Testis (tissue), 2 donors: ENCODE results near the gene DTX2.

Source experiments
- POLR2A ChIP-seq: fragments of 450-650 bp; IDR thresholded peaks from one replicate; pipeline ENCODE4 v1.6.1; 2017; ENCODE audit warnings: antibody characterized with exemption, mild to moderate bottlenecking, moderate library complexity
- TF ChIP-seq, protein P1 (sequence below), 3 experiments: fragments of 450-650 bp in 2 of 3; fragments of 200-600 bp in 1 of 3; sonication (generic) in 1 of 3; IDR thresholded peaks; one replicate each; pipeline ENCODE4 v1.5.1; 2016 to 2019; ENCODE audit warnings: antibody characterized with exemption in 3 of 3, mild to moderate bottlenecking in 2 of 3, moderate library complexity in 1 of 3

DNA sequence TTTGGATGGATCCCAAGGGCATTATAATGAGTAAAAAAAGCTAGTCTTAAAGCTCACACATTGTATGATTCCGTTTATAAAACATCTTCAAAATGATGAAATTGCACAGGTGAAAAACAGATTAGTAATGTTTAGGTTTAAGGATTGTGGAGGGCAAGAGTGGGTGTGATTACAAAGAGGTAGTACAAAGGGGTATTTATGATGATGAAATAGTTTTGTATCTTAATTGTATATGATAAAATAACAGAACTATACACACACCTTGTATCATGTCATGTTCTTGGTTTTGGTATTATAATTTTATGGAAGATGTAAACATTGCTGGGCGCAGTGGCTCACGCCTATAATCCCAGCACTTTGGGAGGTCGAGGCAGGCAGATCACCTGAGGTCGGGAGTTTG, 49.3 kb upstream of the DTX2 start:
- TF ChIP-seq, protein P1, sequence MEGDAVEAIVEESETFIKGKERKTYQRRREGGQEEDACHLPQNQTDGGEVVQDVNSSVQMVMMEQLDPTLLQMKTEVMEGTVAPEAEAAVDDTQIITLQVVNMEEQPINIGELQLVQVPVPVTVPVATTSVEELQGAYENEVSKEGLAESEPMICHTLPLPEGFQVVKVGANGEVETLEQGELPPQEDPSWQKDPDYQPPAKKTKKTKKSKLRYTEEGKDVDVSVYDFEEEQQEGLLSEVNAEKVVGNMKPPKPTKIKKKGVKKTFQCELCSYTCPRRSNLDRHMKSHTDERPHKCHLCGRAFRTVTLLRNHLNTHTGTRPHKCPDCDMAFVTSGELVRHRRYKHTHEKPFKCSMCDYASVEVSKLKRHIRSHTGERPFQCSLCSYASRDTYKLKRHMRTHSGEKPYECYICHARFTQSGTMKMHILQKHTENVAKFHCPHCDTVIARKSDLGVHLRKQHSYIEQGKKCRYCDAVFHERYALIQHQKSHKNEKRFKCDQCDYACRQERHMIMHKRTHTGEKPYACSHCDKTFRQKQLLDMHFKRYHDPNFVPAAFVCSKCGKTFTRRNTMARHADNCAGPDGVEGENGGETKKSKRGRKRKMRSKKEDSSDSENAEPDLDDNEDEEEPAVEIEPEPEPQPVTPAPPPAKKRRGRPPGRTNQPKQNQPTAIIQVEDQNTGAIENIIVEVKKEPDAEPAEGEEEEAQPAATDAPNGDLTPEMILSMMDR (IDR thresholded peaks at IDR 0.05) = no peak
- no peak for TF ChIP-seq POLR2A
